HepG2 (cell line): ENCODE data around the gene CBLN1.

ENCODE experiments used
- ATF7 ChIP-seq, 2 experiments: fragments of 450-650 bp in 1 of 2; sonication (generic) in 1 of 2; formaldehyde crosslinking in 1 of 2; IDR thresholded peaks; 2 replicates each; pipeline versions ENCODE4 v1.4.0 to v1.6.1; 2016 to 2020; ENCODE audit warnings: antibody characterized with exemption in 1 of 2, mild to moderate bottlenecking in 1 of 2, missing genetic modification reagents in 1 of 2
- ESRRA ChIP-seq: sonication (generic); formaldehyde crosslinking; IDR thresholded peaks from 2 replicates; pipeline ENCODE4 v1.5.1; 2020; ENCODE audit warnings: mild to moderate bottlenecking, low read depth, missing genetic modification reagents
- EZH2 ChIP-seq: conservative IDR thresholded peaks from 2 replicates; pipeline ENCODE4 v1.6.1; 2012; ENCODE audit warnings: mild to moderate bottlenecking, low read depth, low read length, moderate library complexity
- NFE2L2 ChIP-seq: fragments of 150-350 bp; IDR thresholded peaks from 2 replicates; pipeline ENCODE4 v1.6.1; 2014; ENCODE audit warnings: low read length
- REXO4 ChIP-seq: sonication (generic); formaldehyde crosslinking; IDR thresholded peaks from 2 replicates; pipeline ENCODE4 v1.8.0; 2022; ENCODE audit warnings: missing genetic modification reagents, mild to moderate bottlenecking, borderline replicate concordance
- RFX5 ChIP-seq: IDR thresholded peaks from 2 replicates; pipeline ENCODE4 v1.6.1; 2011; ENCODE audit warnings: low read depth, low read length, improper control_type of control experiment
- ZBTB26 ChIP-seq: IDR thresholded peaks from 2 replicates; pipeline ENCODE4 v1.6.1; 2016; ENCODE audit warnings: missing compliant biosample characterization, missing genetic modification reagents, borderline replicate concordance
- ZNF776 ChIP-seq: sonication (generic); formaldehyde crosslinking; IDR thresholded peaks from 2 replicates; pipeline ENCODE4 v1.4.0; 2020; ENCODE audit warnings: mild to moderate bottlenecking, missing genetic modification reagents
- ZSCAN31 ChIP-seq: sonication (generic); formaldehyde crosslinking; IDR thresholded peaks from 2 replicates; pipeline ENCODE4 v1.5.0; 2020; ENCODE audit warnings: low read depth, mild to moderate bottlenecking, missing genetic modification reagents
- TF ChIP-seq, protein P1 (sequence below): sonication (generic); formaldehyde crosslinking; IDR thresholded peaks from 2 replicates; pipeline ENCODE4 v1.5.0; 2020; ENCODE audit warnings: missing genetic modification reagents

DNA sequence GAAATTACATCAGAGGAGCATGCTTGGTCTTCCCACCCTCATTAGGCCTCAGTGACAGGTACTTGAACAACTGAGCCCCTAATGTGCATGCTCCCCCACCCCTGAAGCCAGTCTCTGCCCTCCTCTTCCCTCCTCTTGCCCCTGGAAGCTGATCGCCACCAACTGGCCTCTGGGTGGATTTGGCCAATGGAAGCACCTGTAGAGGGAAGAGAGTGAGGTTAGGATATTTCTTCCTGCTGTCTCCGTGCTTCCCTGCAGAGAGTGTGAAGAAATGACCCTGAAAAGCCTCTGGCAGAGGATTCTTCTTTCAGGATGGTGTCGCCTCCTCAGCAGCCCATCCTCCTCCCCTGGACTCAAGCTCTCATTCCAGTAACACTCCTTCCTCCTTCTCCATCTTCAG is 5.9 kb upstream of the CBLN1 start:
- TF ChIP-seq ESRRA (CRISPR knock-in tag) (no peak), ZSCAN31 (no peak), ZNF776 (CRISPR knock-in tag) (no peak), REXO4 (CRISPR knock-in tag) (no peak), ZBTB26 (CRISPR knock-in tag) (no peak), NFE2L2 (no peak), RFX5 (no peak), EZH2 (no peak), ATF7 (IDR thresholded peaks at IDR 0.05) (no peak), ATF7 (CRISPR knock-in tag; IDR thresholded peaks at IDR 0.05) (no peak)
- TF ChIP-seq, protein P1, sequence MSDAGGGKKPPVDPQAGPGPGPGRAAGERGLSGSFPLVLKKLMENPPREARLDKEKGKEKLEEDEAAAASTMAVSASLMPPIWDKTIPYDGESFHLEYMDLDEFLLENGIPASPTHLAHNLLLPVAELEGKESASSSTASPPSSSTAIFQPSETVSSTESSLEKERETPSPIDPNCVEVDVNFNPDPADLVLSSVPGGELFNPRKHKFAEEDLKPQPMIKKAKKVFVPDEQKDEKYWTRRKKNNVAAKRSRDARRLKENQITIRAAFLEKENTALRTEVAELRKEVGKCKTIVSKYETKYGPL (CRISPR knock-in tag): no peak
